HG02884 (cell line): ENCODE measurements around the gene QSOX2.

Experiments
- ATAC-seq: cut with Tn5 transposase; IDR thresholded peaks from one replicate; pipeline ENCODE4 v1.9.1; 2021; ENCODE audit warnings: mild to moderate bottlenecking, moderate library complexity; ENCODE audit not compliant: unreplicated experiment

QSOX2 gene

DNA sequence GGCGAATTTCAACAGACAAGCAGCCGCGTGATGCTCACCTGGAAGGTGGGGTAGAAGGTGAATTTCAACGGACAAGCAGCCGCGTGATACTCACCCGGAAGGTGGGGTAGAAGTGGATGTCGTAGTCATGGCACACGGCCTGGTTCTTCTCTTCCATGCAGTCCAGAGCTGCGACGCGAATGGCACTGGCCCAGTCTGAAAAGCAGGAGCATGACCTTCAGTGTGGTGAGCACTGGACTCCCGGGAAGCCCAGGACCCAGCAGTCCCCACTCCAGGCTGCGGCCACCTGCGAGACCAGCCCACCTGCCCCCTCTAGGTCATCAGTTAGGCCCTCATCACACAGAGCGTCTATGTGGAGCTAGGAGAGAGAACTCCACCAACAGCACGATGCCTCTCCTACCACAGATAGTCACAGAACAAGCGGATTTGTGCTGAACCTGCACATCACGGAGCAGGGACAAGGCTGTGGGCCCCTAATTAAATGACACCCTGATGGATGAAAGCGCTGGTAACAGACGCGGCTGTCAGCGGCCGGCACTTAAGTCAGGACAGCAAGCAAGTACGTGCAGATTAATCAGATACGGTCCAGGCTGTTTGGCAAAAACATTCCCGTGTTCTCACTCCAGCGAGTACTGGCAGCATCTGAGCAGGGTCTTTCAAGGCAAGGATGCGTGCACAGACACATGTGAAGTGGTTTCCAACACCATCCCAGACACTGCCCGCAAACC, 18.8 kb downstream of the QSOX2 start:
- no peak for ATAC-seq

DNA sequence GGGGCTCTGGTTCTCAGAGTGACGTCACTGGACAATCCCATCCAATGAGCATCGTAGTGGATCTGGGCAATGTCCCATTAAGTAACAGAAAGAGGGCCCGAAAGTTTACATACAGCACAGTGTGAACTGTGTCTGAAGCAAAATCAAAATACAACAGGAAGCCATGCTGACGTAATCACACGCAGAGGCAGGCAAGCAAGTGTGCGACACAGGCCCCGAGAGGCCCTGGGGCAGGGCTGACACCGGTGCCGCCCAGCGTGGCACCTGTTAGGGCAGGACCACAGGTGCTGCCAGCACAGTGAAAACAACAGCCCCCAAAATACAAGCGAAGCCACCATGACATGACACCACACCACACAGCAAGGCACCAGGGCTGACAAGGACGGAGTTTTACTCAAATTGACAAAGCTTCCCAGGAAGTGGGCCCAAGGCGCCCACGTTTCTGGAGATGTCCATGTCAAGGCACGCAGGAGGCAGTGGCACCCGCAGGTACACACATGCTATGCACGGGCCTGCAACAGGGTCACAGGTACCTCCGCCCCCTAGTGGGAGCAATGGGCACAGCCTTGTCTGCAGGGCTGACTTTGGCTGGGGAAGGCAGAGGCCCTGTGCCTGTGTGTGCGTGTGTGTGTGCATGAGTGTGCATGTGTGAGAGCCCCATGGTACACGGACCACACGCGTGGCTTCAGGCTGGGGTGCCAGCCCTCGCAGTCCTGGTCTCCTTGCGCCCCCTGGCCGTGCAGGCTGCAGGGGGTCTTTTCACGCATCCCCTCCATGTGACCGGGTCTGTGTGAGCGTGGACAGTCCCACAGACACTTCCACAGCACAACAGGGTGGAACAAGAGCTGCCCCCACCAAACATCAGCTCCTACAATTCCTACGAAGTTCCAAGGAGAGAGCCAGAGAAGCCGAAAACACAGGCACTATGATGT, 19.6 kb downstream of the QSOX2 start:
- ATAC-seq, result no peak

DNA sequence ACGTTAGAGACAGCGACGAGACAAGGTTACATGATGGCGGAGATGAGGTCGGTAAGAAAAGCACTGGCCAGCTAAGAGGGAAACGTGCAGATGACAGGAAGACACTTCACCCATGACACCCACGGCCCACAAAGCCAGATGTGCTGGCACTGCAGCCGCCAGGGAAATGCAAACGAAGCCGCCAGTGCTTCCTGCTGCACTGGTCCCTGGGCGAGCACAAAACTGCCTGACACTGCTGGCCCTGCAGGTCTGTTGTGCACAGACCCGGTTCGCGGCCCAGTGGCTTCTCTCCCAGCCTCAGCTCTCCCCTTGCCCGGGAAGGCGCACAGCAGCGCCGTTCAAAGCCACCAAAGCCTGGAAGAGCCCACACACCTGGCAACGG, 20.3 kb downstream of the QSOX2 start:
- no peak for ATAC-seq

DNA sequence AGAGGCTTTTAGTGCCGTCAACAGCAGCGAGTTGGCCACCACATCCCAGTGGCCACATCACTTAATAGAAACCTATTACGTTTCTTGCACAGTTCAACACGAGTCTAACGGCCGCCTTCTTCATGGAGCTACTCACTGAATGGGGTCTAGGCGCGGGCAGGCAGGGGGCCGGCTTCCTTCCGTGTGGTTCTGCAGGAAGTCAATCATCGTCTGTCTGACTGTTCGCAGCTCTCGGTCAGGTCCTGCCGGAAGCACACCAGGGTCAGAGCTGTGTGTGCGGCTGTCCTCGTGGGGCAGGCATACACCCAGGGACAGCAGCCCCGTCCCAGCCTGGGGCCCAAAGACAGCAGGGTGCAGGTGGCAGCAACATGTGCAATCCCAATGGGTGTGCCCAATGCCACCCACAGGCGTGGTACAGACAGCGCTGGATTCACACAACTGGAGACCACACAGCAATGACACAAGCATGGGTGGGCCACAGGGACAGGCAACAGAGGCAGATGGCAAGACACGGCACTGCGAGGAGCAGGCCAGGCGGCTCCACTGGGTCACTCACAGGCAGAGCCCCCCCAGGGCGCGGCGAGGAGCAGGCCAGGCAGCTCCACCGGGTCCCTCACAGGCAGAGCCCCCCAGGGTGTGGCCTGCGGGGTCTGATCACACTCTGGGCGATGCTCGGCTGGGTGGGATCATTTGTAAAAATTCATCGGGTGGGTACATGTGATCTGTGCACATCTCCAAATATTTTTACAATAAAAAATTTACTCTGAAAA, 21.6 kb downstream of the QSOX2 start:
- ATAC-seq, result no peak

DNA sequence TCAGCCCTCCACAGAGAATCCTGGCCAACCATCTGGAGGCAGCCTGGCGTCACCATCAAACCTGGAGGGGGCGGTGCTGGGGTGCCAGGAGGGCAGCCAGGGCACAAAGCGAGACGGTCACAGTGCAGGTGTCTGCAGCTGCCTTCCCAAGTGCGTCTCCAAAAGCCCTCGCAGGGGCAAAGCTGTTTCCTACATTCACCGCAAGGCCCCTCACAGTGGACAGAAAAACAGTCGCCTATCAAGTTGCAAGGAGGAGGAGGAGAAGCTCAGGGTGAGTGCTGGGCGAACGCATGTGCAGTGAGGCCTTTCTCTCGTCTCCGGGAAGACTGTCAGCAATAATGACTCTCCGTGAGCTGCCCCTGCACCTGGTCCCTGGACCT, 22.7 kb downstream of the QSOX2 start:
- ATAC-seq, result no peak

DNA sequence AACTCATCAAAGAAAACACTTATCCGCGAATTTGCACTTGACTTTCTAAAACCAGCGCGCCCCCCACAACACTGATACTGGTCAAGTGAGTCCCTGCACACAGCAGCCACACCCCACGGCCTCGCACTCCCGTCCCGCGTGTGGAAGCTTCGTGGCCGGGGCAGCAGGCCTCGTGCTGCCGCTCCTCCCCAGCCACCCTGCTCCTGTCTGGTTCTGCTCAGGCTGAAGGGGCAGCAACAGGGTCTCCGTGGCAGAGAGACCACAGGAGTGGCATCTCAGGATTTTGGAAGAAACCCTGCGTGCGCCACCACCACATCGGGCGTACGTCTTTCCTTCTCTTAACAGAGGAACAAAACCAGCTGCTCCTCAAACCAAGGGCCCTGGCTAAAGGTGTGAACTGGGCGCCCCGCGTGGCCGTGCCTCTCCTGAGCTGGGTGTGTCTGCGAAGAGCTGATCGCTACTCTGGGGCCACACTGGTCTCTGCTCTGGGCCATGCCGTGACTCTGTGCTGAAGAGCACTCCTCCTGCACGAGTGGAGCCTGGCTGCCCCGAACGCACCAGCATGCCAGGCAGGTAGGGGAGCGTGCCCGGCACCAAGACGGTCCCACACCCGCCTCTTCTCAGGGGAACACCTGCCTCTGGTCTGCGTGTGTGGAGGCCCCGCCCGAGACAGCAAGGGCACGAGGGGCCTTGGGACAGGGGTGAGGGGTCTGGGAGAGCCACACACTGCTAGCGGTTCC, 23.3 kb downstream of the QSOX2 start:
- ATAC-seq, result no peak

DNA sequence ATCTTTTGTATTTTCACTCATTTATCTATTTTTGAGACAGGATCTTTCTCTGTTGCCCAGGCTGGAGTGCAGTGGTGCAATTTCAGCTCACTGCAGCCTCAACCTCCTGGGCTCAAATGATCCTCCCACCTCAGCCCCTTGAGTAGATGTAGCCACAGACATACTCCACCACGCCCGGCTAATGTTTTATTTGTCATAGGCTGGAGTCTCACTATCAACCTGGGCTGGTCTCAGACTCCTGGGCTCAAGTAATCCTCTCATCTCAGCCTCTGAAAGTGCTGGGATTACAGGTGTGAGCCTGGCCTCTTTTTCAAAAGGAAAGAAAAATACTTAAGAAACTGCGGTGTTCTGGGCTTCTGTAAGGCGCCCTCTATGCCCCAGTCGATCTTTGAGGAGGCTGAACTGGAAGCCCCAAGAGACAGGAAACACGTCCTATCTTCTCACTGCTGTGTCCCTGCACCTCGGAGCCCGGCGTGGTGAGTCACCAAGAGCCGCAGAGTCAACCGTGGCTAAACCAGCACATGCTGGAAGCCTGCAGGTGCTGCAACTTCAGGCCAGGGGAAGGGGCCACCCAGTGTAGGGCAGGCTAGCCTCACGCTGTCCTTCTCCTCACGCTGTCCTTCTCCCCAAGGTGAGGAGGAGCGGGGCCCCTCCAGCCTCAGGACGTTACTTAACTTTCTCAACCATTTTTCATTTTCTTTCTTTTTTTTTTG, 25.4 kb downstream of the QSOX2 start:
- ATAC-seq, result no peak

DNA sequence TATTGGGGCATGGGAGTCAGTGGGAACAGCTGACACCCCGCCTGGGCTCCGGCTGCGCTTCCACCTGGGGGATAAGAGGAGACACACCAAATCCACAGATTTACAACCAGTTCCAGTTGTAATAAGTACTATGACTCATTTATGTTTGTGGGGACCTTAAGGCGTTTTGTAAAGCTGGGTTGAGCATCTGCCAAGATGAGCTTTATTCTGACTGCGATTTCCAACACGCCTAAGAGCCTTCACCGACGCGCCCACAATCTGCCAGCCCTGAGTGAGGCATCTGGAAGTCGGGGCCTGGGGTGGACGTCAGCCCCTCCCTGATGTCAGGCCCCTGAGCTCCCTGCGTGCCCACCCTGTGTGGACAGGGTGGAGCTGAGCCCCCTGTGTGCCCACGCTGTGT, 26.3 kb downstream of the QSOX2 start:
- no peak for ATAC-seq

DNA sequence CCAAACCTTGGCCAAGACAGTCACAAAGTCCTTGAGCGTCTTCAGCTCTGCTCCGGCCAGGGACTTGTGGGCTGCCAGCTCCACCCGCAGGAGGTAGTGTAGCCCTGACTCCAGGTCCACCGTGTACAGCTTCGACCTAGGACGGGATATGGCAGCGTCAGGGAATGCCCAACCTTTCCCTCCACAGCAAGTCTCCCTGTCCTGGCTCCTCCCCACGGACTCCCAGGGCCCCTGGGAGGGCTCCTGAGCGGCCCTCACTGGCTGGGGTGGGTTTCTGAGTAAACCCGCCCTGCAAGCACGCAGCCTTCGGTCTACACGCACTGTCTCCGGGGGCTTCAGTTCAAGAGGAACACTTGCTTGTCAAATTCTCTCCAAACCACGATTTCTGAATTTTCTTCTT, 26.9 kb downstream of the QSOX2 start:
- no peak for ATAC-seq

DNA sequence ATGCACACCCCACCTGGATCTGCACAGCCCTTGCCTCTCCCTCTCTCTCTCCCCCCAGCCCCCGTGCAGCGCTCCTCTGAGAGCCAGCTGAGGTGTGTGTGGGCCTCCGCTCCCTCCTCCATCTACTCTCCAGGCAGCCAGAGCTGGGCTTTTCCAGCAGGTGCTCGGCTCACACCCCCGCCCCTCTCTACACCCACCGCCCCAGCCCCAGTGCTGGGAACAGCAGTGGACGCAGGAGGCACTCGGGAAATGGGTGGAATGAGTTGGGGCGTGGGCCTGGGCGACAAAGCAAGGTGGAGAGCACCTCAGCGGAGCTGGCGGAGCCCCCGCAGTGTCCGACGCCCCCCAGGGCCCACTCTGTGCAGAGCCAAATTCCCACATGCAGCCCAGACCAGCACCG, 27.3 kb downstream of the QSOX2 start:
- no peak for ATAC-seq

DNA sequence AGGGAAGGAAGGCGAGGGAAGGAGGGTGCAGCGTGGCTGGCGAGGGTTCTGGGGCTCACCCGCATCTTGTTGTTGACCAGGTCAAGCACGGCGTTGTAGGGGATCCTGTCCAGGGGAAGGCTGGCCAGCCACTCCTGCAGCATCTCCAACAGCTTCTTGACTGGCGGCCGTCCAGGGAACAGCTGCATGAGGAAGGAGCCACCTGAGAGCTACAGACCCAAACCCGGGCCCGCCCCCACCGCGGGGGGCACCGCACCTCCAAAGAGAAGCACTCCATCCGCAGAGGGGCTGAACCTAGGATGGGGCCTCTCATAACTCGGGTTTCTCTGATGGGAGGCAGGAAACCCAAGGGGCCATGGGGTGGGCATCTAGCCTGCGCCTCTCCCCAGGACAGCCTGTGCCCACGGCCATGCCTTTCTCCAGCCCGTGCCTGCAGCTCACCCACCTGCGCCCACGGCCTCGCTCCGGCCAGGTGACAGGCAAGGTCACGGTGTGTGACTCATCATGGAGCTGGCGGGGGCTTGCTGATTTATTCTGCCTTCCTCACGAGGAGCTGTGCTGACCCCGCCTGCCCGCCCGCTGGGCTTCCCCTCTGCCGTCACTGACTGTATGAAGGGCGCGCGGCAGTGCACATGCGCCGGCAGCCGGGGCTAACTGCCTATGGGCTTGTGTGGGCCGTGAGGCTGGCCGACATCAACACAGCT, 28.9 kb downstream of the QSOX2 start:
- no peak for ATAC-seq

DNA sequence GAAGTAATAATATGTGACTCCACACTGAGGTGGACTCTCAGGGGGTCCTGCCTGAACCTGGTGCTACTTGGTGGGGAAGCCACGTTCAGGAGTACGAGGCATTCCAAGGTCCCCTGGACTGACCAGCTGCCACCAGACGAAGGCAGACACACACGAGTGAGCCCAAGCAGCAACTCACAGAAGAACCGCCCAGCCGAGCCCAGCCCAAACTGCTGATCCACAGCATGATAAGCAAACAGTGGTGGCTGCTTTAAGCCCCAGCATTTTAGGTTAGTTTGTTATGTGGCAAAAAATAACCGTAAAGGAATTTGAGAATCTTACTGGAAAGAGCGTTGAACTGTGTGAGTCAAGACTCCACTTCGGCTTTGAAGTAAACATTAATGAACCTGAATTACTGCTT, 31.9 kb downstream of the QSOX2 start:
- ATAC-seq, result no peak

DNA sequence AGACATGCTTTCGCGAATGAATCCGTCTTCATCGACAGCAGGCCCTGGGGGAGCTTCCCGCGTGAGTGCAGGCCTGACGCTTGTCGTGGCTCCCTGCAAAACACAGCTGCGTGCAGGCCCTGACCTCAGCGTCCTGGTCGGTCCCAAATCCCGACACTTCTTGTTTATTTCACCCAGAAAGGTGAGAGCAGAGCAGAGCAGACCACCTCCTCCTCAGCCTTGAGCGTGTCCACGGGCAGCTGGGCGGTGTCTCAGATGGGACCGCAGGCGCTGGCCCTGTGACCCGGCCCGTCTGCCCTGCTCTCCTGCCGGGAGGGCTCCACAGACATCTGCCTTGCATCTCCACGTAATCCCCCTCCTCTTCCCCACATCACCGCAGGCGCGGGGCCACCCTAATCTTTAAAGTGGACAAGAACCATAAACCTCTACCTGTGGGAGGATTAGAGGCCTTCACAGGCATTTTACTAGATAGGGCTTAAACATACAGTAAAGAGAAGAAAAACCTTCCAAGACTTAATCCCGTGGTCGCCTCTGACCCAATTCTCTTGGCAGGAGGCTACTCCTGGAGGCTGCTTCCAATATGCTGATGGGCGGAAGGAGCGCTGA, 33.2 kb downstream of the QSOX2 start:
- ATAC-seq, result no peak

DNA sequence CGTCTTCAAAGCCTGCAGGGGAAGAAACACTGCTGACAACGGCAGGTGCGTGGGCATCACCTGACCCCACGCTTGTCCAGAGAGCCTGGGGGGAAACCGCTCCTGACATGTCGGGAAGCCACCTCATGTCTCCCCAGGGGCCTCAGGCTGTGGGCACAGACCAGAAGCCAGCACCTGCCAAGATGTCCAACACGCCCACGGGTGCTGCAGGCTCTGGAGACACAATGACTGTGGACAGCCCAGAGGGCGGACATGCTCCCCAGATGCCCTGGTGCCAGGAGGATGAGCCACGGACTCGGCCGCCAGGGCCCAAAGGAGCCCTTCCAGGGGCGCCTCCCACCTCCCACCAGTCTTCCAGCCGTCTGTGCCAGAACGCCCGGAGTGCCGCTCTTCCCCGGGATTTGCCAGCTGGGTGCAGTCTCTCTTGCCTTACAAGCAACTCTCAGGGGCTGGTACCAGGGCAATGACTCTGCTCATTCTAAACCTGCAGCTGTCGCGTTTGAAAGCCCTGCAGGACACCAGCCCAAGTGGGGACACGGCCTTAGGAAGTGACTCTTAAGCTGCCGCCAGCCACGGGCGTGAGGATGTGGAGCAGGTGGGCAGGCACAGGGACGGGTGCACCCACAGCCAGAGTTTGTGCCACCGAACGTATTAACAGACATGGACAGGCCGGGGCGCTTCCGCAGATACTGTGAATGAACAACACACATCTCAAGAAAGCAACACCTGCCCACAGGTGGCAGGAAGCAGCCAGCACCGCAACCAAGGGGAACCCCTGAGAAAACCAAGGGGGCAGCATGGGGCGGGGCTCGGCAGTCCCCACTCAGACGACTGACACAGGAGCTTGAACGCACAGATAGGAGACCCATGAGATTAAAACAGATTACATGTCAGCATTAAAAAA, 33.9 kb downstream of the QSOX2 start:
- no peak for ATAC-seq

DNA sequence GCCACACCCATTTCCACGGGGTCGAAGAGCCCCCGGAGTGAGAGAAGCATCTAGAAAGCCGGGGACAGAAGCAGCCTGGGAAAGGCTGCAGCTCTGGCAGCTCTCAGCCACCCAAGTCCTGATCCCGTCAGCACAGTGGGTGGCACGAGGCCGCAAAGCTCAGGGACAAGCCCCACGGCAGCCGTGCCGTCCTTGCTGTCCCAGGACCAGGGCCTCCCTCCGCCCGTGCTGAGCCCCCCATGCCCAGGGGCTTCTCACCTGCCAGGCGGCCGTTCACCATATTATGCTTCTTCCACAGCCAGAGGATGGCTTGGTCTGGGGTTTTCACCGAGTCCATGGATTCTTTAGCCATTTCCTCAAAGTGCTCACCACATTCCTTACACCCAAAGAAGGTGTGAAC, 34.6 kb downstream of the QSOX2 start:
- no peak for ATAC-seq

DNA sequence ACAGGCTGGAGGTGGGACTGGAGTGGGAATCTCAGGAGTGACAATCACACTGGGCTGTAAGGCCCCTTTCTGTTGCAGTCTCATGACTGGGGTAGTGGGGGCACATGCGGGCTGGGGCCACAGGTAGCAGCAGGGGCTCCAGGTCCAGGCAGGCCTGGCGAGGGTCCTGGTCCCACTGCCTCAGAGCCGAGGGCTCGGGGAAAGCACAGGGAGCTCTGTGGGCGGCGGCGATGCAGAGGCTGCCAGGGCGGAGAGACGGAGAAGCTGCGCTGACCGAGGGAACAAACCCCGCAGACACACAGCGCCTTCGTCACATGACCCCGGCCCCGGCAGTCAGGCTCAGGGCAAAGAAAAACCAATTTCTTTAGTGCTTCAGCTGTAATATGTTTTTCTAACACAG, 35.3 kb downstream of the QSOX2 start:
- ATAC-seq, result no peak

DNA sequence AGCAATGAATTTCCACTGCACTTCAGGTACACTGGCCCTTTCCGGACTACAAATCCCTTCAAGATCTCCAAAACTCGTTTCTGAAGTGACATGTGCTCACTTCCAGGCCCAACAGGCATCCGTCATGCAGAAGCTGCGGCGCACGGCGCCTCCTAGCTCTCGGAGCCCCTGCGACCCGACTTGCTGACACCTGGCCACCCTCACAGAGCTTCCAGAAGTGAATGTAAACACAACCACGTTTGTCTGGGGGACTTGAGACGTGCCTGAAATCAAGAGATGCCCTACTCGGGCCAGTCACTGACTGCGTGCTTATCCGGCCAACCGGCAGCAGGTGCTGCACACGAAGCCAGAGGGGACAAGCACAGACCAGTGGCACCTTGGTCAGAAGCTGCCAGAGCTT, 35.8 kb downstream of the QSOX2 start:
- no peak for ATAC-seq

DNA sequence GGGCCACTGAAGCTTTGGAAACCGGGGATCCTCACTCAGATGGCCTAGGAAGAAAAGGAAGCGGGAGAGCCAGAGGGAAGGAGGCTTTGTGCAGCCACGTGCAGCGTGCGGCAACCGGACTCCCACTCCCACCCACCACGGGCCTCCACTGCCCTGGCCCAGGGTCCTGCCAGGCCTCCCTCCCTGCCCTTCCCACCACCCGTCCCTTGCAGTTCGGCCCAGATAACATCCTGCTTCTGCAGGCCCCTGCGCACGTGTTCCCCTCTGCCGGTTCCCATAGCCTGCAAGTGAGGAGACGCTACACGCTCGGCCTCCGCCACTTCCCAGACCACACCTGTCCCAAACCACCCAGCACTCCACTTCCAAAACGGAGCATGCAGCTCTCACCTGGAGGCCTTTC, 36.4 kb downstream of the QSOX2 start:
- no peak for ATAC-seq
